Gastroesophageal sphincter (tissue), 3 donors: Measurements from ENCODE around the gene SLC30A5.

Experiments
- CTCF ChIP-seq, 4 experiments: fragments of 200-600 bp in 2 of 4; fragments of 450-650 bp in 2 of 4; sonication (generic) in 1 of 4; IDR thresholded peaks; one replicate each; pipeline ENCODE4 v1.5.1; 2017 to 2019; ENCODE audit warnings: antibody characterized with exemption in 4 of 4, mild to moderate bottlenecking in 2 of 4, moderate library complexity in 2 of 4
- POLR2A ChIP-seq, 2 donors: fragments of 450-650 bp; IDR thresholded peaks; one replicate each; pipeline ENCODE4 v1.6.1; 2017; ENCODE audit warnings: antibody characterized with exemption in 2 of 2, mild to moderate bottlenecking in 2 of 2, moderate library complexity in 1 of 2

GRCh38 chr5:69090158-69090557 is 3.7 kb upstream of the SLC30A5 start:
- no peak for TF ChIP-seq CTCF (IDR thresholded peaks at IDR 0.05)
- no peak for TF ChIP-seq POLR2A (IDR thresholded peaks at IDR 0.05)
